MCF 10A (cell line): Measurements from ENCODE around the gene GCNT4. TPM values are rescaled to one million over a fixed set of nuclear protein-coding genes. Genes with fewer than 3 reads are reported as not detected.

Source experiments
- BruUV-seq: library from RNA; stranded (reverse); fragments of 400-500 nt; replicated peaks from 2 replicates; lab custom pipeline; 2021; lab: Mats Ljungman, UMichigan
- CTCF ChIA-PET: fragments of 300-600 bp; sonication (Branson Sonifier 250); formaldehyde crosslinking; extraction: SDS; loops from one replicate; lab custom pipeline; 2021; ENCODE audit warnings: antibody characterized with exemption, inconsistent platforms; lab: Yijun Ruan, JAX
- POLR2A ChIA-PET: fragments of 300-600, 350-650 bp; sonication (Branson Sonifier 250); formaldehyde crosslinking; extraction: SDS; loops from one replicate; lab custom pipeline; 2020; ENCODE audit warnings: antibody characterized with exemption, inconsistent platforms; lab: Yijun Ruan, JAX
- DNase-seq: peaks from one replicate; pipeline ENCODE4 v3.0.0-alpha.2; 2018; ENCODE audit not compliant: unreplicated experiment
- H3K27ac Mint-ChIP-seq: one replicate; pipeline ENCODE4 v1.8.0; 2022; ENCODE audit warnings: mild to moderate bottlenecking, low read depth, mixed read lengths; ENCODE audit not compliant: unreplicated experiment
- H3K27me3 Mint-ChIP-seq: one replicate; pipeline ENCODE4 v1.8.0; 2022; ENCODE audit warnings: mixed read lengths; ENCODE audit not compliant: insufficient read depth, unreplicated experiment
- H3K36me3 Mint-ChIP-seq: one replicate; pipeline ENCODE4 v1.8.0; 2022; ENCODE audit warnings: mild to moderate bottlenecking, moderate library complexity, mixed read lengths; ENCODE audit not compliant: insufficient read depth, unreplicated experiment
- H3K4me1 Mint-ChIP-seq: one replicate; pipeline ENCODE4 v1.8.0; 2022; ENCODE audit warnings: mixed read lengths; ENCODE audit not compliant: insufficient read depth, unreplicated experiment
- H3K4me3 Mint-ChIP-seq: one replicate; pipeline ENCODE4 v1.8.0; 2022; ENCODE audit warnings: mild to moderate bottlenecking, moderate library complexity, mixed read lengths; ENCODE audit not compliant: unreplicated experiment
- H3K9me3 Mint-ChIP-seq: one replicate; pipeline ENCODE4 v1.8.0; 2022; ENCODE audit warnings: mixed read lengths; ENCODE audit not compliant: unreplicated experiment
- CTCF ChIP-seq: fragments of 200-600 bp; IDR thresholded peaks from one replicate; pipeline ENCODE4 v1.8.0; 2022; ENCODE audit warnings: antibody characterized with exemption, mild to moderate bottlenecking; ENCODE audit not compliant: unreplicated experiment
- intact Hi-C: fragments of 100-400 bp; cut with micrococcal nuclease; formaldehyde crosslinking; loops from 2 replicates; pipeline ENCODE4 v1.14.1; 2022
- total RNA-seq: library from RNA; stranded (reverse); gene quantifications from 2 replicates; pipeline ENCODE4 v1.2.3, GENCODE V29; 2022

The GCNT4 gene
- total RNA-seq, 1 experiment from 2014 or later = 1.4 TPM

GRCh38 chr5:75078027-75078426 lies 25.7 kb upstream of the GCNT4 start:
- no peak overlapping the region for H3K27ac Mint-ChIP-seq
- no peaks in the 10 kb centered on the region for H3K9me3 Mint-ChIP-seq
- H3K4me3 Mint-ChIP-seq = no peak overlapping the region
- ChIA-PET POLR2A (interaction anchor here (1.0 kb wide), 1 partner anchor 18 kb away, joined by 3 read pairs; no protein-coding TSS in a partner anchor), CTCF (no interaction called here)
- no peaks in the 10 kb centered on the region for H3K4me1 Mint-ChIP-seq
- intact Hi-C loops = no loop called here
- no TSS peak for BruUV-seq
- no peak for TF ChIP-seq CTCF
- H3K36me3 Mint-ChIP-seq = no peaks in the 10 kb centered on the region
- no peaks in the 10 kb centered on the region for H3K27me3 Mint-ChIP-seq
- no peak for DNase-seq

GRCh38 chr5:75072061-75072460 lies 19.7 kb upstream of the GCNT4 start:
- TF ChIP-seq CTCF = no peak
- ChIA-PET CTCF (interaction anchor here (0.6 to 1.8 kb wide), 3 partner anchors 9 to 18 kb away, joined by 3 to 7 read pairs (median 3); no protein-coding TSS in a partner anchor), POLR2A (interaction anchor here (0.6 to 1.8 kb wide), 6 partner anchors 17 to 1845 kb away, joined by 3 to 7 read pairs (median 4); partner anchors contain the start of gene HMGCR)
- intact Hi-C loops = no loop called here
- Mint-ChIP-seq H3K9me3 (no peaks in the 10 kb centered on the region), H3K4me3 (no peak overlapping the region), H3K27me3 (no peaks in the 10 kb centered on the region), H3K36me3 (no peaks in the 10 kb centered on the region), H3K4me1 (peaks cover 8% of the 10 kb centered on the region), H3K27ac (no peak overlapping the region)
- DNase-seq = no peak
- no TSS peak for BruUV-seq

- Mint-ChIP-seq H3K4me3 (no peak overlapping the region), H3K4me1 (peaks cover 8% of the 10 kb centered on the region), H3K36me3 (no peaks in the 10 kb centered on the region), H3K9me3 (no peaks in the 10 kb centered on the region), H3K27ac (no peak overlapping the region), H3K27me3 (no peaks in the 10 kb centered on the region)
- BruUV-seq = no TSS peak
- DNase-seq = no peak
- ChIA-PET POLR2A (interaction anchor here (0.6 to 1.6 kb wide), 3 partner anchors 20 to 165 kb away, joined by 3 read pairs; no protein-coding TSS in a partner anchor), CTCF (no interaction called here)
- intact Hi-C loops = no loop called here
- TF ChIP-seq CTCF = no peak
Observed at GRCh38 chr5:75071100-75071499, 18.7 kb upstream of the GCNT4 start.

GRCh38 chr5:75067434-75067833 lies 15.1 kb upstream of the GCNT4 start:
- no TSS peak for BruUV-seq
- POLR2A ChIA-PET = no interaction called here

More at GRCh38 chr5:75067434-75067833, 15.1 kb upstream of the GCNT4 start:
- no peak for TF ChIP-seq CTCF
- CTCF ChIA-PET = no interaction called here
- Mint-ChIP-seq H3K27ac (no peak overlapping the region), H3K27me3 (no peaks in the 10 kb centered on the region), H3K36me3 (no peaks in the 10 kb centered on the region), H3K4me3 (no peak overlapping the region), H3K4me1 (peaks cover 7% of the 10 kb centered on the region), H3K9me3 (no peaks in the 10 kb centered on the region)
- no peak for DNase-seq
- intact Hi-C loops = no loop called here
